Measurements from ENCODE around the gene F2R.

- TF ChIP-seq, protein P1, sequence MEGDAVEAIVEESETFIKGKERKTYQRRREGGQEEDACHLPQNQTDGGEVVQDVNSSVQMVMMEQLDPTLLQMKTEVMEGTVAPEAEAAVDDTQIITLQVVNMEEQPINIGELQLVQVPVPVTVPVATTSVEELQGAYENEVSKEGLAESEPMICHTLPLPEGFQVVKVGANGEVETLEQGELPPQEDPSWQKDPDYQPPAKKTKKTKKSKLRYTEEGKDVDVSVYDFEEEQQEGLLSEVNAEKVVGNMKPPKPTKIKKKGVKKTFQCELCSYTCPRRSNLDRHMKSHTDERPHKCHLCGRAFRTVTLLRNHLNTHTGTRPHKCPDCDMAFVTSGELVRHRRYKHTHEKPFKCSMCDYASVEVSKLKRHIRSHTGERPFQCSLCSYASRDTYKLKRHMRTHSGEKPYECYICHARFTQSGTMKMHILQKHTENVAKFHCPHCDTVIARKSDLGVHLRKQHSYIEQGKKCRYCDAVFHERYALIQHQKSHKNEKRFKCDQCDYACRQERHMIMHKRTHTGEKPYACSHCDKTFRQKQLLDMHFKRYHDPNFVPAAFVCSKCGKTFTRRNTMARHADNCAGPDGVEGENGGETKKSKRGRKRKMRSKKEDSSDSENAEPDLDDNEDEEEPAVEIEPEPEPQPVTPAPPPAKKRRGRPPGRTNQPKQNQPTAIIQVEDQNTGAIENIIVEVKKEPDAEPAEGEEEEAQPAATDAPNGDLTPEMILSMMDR (IDR thresholded peaks at IDR 0.05 in 2 of 3, conservative IDR thresholded peaks at IDR 0.05 in 1 of 3; ENCODE audit: insufficient read depth in 2 of 3, low read depth in 1 of 3, low read length in 3 of 3): no peak
- no peak for TF ChIP-seq SMC3 (conservative IDR thresholded peaks at IDR 0.05; ENCODE audit: insufficient read depth, low read depth, low read length)
- no peak for TF ChIP-seq MAFF (IDR thresholded peaks at IDR 0.05; ENCODE audit: low read length)
- no peak for TF ChIP-seq SFPQ (IDR thresholded peaks at IDR 0.05; ENCODE audit: low read depth, low read length)
Observed at GRCh38 chr5:76691467-76692273, 24.3 kb upstream of the F2R start.
